ENCODE measurements around the gene NOL6.

NOL6 gene

GRCh38 chr9:33453286-33453860 lies 20.4 kb downstream of the NOL6 start:
- no peak for DNase-seq (ENCODE audit: low read depth)

- DNase-seq (ENCODE audit: low read depth), result peak; percentile 67
Observed at GRCh38 chr9:33452828-33453271, 20.9 kb downstream of the NOL6 start.

GRCh38 chr9:33450621-33451146 lies 23.0 kb downstream of the NOL6 start:
- DNase-seq (ENCODE audit: low read depth), result no peak

GRCh38 chr9:33449715-33450114 lies 24.0 kb downstream of the NOL6 start:
- DNase-seq (ENCODE audit: low read depth), result no peak

- no peak for DNase-seq (ENCODE audit: low read depth)
Observed at GRCh38 chr9:33447799-33448553, 25.7 kb downstream of the NOL6 start.

DNA sequence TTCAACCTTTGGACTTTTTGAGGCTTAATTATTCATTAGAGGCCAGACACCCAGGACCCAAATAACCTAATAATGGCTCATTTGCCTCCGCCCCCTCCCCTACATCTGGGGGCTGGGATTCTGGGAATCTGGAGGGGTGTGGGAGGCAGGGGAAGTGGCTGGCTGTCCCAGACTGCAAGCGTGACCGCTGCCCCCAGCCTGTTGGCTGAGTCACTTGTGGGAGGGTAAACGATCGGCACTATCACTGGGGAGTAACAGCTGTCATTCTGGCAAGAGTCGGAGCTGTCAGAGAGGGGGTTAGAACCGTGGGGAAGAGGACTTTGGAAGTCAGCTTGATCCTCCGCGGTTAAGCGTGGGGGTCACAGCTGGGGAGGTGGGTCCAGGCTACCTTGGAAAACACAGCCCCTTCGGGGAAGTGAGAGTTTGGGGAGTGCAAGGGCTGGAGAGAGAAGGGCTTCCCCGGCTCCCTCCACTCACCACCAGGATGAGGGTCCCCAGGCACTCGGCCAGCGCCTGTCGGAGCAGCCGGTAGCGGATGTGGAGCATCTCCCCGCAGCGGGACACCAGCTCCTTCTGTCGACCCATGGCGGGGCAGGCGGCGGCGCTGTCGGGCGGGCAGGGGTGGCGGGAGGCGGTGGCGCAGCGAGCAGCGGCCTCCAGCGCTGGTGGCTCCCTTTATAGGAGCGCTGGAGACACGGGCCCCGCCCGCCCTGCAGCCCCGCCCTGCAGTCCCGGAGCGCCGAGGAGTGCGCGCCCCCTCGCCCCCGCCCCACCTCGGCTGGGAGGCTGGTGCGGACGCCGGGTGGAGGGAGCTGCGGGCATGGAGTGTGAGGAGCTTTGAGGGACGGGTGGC lies 26.6 kb downstream of the NOL6 start, which contains the start of gene AQP3:
Gene AQP3 (minus strand): TSS at position 648 of the 853 bp plus-strand sequence. CDS start 63 bp downstream, at position 585.
- peak; percentile 24 for DNase-seq (ENCODE audit: low read depth)

- DNase-seq (ENCODE audit: low read depth), result no peak
Observed at GRCh38 chr9:33446240-33446945, 27.3 kb downstream of the NOL6 start.

DNA sequence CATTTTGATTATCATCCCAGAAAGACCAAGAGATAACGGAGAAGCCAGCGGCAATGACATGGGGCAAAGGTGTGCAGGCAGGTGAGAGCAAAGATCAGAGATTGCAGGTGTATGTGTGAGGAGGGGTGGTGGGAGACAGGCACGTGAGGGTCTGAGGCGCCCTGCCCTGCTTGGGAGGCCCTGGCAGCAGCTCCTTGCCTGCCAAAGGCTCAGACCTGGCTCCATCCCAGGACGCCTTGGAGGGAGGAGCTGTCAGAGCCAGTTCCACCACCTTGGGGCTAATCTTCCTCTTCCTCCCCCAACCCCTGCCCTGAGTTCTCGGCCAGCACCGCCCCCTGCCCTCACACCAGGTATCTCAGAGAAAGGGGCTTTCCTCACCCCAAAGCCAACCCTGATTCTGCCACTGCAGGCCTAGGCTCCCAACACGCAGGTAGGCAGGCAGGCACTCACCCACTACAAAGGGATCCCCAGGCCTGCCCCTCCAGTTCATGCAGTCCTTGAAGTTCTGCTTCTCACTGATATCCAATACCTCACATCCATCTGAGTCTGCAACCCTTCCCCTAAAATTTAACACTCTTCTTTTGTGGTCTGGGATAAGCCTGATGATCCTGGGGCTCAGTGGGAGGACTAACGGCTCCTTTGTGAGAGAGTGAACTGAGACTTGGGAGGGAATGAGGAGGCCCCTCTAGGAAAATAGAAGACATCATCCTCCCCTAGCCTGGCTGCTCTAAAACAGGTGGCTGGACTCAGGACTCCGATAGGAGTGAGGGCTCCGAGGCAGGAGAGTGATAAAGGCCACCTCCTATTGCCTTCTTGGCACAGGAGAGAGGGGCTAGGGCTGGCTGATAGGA lies 28.1 kb downstream of the NOL6 start:
- no peak for DNase-seq (ENCODE audit: low read depth)

GRCh38 chr9:33443464-33444154 lies 30.1 kb downstream of the NOL6 start:
- no peak for DNase-seq (ENCODE audit: low read depth)

DNA sequence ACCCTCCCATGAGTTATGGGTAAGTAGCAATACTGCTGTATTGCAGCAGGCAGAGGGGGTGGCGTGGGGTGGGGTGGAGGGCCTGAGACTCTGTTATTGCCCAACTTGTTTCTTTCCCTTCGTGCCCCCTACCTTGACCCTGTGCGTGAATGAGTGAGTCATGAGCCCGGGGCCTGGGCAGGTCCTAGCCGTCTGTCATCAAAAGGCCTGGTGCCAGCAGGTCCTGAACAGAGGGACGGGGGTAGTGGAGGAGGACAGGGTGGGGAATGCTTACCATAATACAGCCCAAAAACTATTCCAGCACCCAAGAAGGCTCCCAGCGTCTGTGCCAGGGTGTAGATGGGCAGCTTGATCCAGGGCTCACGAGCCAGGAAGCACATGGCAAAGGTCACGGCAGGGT lies 30.7 kb downstream of the NOL6 start:
- no peak for DNase-seq (ENCODE audit: low read depth)

- no peak for DNase-seq (ENCODE audit: low read depth)
Observed at GRCh38 chr9:33442125-33442524, 31.6 kb downstream of the NOL6 start.

DNA sequence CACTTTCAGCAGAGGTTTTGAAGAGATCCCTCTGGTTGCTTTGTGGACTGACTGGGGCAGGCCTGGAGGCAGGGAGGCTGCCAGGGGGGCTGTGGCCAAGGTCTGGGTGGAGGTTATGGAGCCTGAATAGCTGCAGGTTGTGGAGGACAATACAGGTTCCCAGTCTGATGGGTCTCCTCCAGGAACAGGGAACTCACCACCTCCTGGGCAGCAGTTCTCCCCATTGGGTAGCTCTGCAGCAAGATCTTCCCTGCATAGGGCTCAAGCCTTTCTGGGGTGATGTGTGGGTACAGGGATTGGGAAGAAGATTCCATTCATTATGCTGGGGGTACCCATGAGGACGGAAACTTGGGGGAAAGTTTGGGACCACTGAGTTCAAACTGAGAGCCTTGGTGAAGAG lies 33.1 kb downstream of the NOL6 start:
- no peak for DNase-seq (ENCODE audit: low read depth)

DNA sequence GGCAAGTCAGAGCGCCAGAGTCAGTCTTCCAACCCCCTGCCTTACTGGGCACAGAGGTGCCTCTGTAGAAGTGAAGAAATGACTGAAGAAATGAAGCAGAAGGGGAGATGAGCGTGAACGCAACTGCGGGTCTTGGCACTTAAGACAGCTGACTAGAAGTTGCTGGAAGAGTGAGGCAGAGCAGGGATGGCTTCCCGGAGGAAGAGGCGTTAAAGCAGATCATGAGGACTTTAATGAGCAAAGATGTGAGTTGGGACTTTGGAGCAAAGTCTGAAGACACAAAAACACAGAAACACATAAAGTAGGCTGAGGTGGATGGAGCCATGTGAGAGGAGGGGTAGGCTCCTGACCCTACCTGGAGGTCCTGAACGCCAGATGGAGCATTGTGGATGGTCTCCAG lies 33.5 kb downstream of the NOL6 start:
- no peak for DNase-seq (ENCODE audit: low read depth)

- peak; percentile 23 for DNase-seq (ENCODE audit: low read depth)
Observed at GRCh38 chr9:33439731-33440130, 34.0 kb downstream of the NOL6 start.

- no peak for DNase-seq (ENCODE audit: low read depth)
Observed at GRCh38 chr9:33438926-33439680, 34.6 kb downstream of the NOL6 start.

DNA sequence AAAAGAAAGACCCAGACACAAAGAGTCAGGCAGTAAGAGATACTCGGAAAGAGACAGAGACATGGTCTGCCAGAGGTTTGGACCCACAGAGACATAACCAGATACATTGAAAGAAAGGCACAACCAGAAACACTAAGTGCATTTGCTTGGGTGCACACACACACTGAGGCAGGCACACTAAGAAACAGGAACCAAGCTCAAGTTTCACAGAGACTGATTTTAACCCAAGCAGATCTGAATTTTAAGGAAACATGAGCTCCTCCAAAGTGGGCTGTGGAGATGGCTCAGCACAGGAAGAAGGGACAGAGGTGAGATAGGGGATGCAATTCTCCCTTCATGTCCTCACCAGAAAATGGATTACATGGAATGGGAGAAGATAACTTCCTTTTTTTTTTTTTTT lies 35.8 kb downstream of the NOL6 start:
- no peak for DNase-seq (ENCODE audit: low read depth)

- DNase-seq (ENCODE audit: low read depth), result no peak
Observed at GRCh38 chr9:33437205-33437604, 36.5 kb downstream of the NOL6 start.

GRCh38 chr9:33436445-33436844 lies 37.3 kb downstream of the NOL6 start:
- no peak for DNase-seq (ENCODE audit: low read depth)

- DNase-seq (ENCODE audit: low read depth), result no peak
Observed at GRCh38 chr9:33435821-33436277, 37.9 kb downstream of the NOL6 start.

All from stromal cell of bone marrow (primary cell).